AG09309 (cell line): ENCODE measurements around the gene CLEC17A.
"Not testable (repeated sequence)": the region's sequence is repeated elsewhere in the genome, so short reads cannot be mapped to it uniquely, and the experiment has no call there.

Experiments
- DNase-seq: peaks from one replicate; pipeline ENCODE4 v3.0.0-alpha.2; 2010; ENCODE audit warnings: low read depth
- H3K4me3 ChIP-seq: 2 replicates; pipeline ENCODE4 v1.5.1; 2011; ENCODE audit warnings: mild to moderate bottlenecking, low read depth, low read length, moderate library complexity; ENCODE audit not compliant: control insufficient read depth
- CTCF ChIP-seq: IDR thresholded peaks from 2 replicates; pipeline ENCODE4 v1.5.1; 2011; ENCODE audit warnings: mild to moderate bottlenecking, low read depth, low read length, inconsistent platforms; ENCODE audit not compliant: insufficient read depth, control insufficient read depth; ENCODE audit errors: missing control alignments

Gene CLEC17A

GRCh38 chr19:14575428-14575980 is 7.4 kb upstream of the CLEC17A start:
- TF ChIP-seq CTCF: no peak
- no peak for DNase-seq

GRCh38 chr19:14576363-14576762 is 6.5 kb upstream of the CLEC17A start:
- TF ChIP-seq CTCF: no peak
- H3K4me3 ChIP-seq: no peak overlapping the region
- no peak for DNase-seq

More at GRCh38 chr19:14575428-14575980, 7.4 kb upstream of the CLEC17A start:
- H3K4me3 ChIP-seq: no peak overlapping the region

GRCh38 chr19:14577264-14577663 is 5.6 kb upstream of the CLEC17A start:
- TF ChIP-seq CTCF: no peak
- no peak overlapping the region for H3K4me3 ChIP-seq
- DNase-seq: no peak

GRCh38 chr19:14577885-14578427 is 4.9 kb upstream of the CLEC17A start:
- no peak overlapping the region for H3K4me3 ChIP-seq
- no peak for DNase-seq
- TF ChIP-seq CTCF: no peak

DNA sequence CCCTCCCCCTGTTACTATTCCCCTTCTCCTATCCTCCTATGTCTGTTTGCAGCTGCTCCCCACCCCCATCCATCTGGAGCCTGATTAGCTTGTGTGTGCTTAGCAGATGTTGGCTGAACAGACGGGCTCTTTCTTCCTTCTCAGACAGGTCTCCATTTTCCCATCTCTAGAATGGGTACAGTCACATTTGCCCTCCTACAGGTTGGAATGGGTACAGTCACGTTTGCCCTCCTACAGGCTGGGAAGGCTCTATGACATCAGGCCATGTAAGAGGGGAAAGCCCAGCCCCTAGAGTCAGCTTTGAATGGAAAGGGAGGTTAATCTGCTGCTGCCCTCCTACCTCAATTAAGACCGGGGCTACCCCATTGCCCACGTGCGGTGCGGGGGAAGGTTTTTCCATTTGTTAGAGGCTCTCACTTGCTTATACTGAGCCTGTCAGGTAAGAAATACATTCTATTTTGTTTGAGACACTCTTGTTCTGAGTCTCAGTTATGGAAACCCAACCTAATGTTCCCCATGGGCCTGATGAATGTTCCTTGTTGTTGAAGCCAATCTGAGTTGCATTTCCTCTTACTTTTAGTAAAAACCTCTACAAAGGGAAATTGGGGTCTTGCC is 2.2 kb upstream of the CLEC17A start:
- DNase-seq: no peak
- no peak for TF ChIP-seq CTCF
- H3K4me3 ChIP-seq: no peak overlapping the region

DNA sequence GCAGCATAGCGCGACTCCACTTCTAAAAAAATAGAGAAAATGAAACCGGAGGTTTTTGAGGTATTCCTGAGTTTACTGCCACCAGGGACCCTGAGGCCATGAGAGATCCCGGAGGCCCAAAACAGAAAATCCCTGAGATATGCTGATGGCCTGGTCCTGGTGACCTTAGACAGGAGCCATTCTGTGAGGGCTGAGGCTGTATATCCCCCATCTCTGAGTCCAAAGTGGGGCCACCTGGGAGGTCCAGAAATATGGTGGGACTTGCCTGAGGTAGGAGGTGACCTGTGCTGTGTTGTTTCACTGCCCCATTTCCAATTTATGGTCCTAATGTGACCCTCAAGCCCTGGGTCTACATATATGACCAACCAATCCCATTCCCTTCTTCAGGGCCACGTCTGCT is 1.5 kb downstream of the CLEC17A start:
- DNase-seq, H3K4me3 ChIP-seq: not testable (repeated sequence)

- DNase-seq, H3K4me3 ChIP-seq: not testable (repeated sequence)
These were observed 2.3 kb downstream of the CLEC17A start for GRCh38 chr19:14585187-14585586.

- DNase-seq, H3K4me3 ChIP-seq: not testable (repeated sequence)
These were observed 6.5 kb downstream of the CLEC17A start for GRCh38 chr19:14589433-14589832.
